CD8-positive, alpha-beta memory T cell (primary cell): Measurements from ENCODE around the gene LRCH3. TPM values are rescaled to one million over a fixed set of nuclear protein-coding genes. Genes with fewer than 3 reads are reported as not detected.

Experiments used
- CTCF ChIA-PET: fragments of 350-600 bp; sonication (Branson Sonifier 250); formaldehyde crosslinking; loops from one replicate; lab custom pipeline; 2021; ENCODE audit warnings: antibody characterized with exemption; lab: Charles Lee
- POLR2A ChIA-PET: fragments of 350-600 bp; sonication (Branson Sonifier 250); formaldehyde crosslinking; loops from one replicate; lab custom pipeline; 2021; ENCODE audit warnings: antibody characterized with exemption; lab: Charles Lee
- DNase-seq, 5 donors: peaks; one replicate each; pipeline versions ENCODE4 v3.0.0 to v3.0.0-alpha.2; 2020 to 2022; ENCODE audit warnings: mixed read lengths in 1 of 5
- H3K27ac ChIP-seq: one replicate; pipeline ENCODE4 v1.7.0; 2013; ENCODE audit warnings: low read depth, mild to moderate bottlenecking, low read length, moderate library complexity
- H3K27me3 ChIP-seq: 2 replicates; pipeline ENCODE4 v1.7.0; 2013; ENCODE audit warnings: low read length, mild to moderate bottlenecking; ENCODE audit not compliant: insufficient read depth, poor library complexity, severe bottlenecking
- H3K36me3 ChIP-seq: 2 replicates; pipeline ENCODE4 v1.7.0; 2013; ENCODE audit warnings: mild to moderate bottlenecking, low read length, moderate library complexity; ENCODE audit not compliant: insufficient read depth
- H3K4me1 ChIP-seq: 2 replicates; pipeline ENCODE4 v1.7.0; 2013; ENCODE audit warnings: mild to moderate bottlenecking, low read length, moderate library complexity; ENCODE audit not compliant: insufficient read depth
- H3K4me3 ChIP-seq: 2 replicates; pipeline ENCODE4 v1.7.0; 2013; ENCODE audit warnings: mild to moderate bottlenecking, low read length
- H3K9me3 ChIP-seq: 2 replicates; pipeline ENCODE4 v1.7.0; 2013; ENCODE audit warnings: mild to moderate bottlenecking, low read length
- H3K27ac Mint-ChIP-seq, 8 donors: one replicate each; pipeline ENCODE4 v1.8.0; 2020 to 2021; ENCODE audit warnings: mixed read lengths in 8 of 8, mild to moderate bottlenecking in 6 of 8, inconsistent platforms in 3 of 8, moderate library complexity in 3 of 8
- H3K27me3 Mint-ChIP-seq, 2 donors: one replicate each; pipeline ENCODE4 v1.8.0; 2020 to 2021; ENCODE audit warnings: mixed read lengths in 2 of 2, mild to moderate bottlenecking in 1 of 2, moderate library complexity in 1 of 2
- H3K36me3 Mint-ChIP-seq, 3 donors: one replicate each; pipeline ENCODE4 v1.8.0; 2020 to 2021; ENCODE audit warnings: mixed read lengths in 3 of 3, inconsistent platforms in 1 of 3, mild to moderate bottlenecking in 1 of 3
- H3K4me1 Mint-ChIP-seq, 3 donors: one replicate each; pipeline ENCODE4 v1.8.0; 2020 to 2021; ENCODE audit warnings: mixed read lengths in 3 of 3, inconsistent platforms in 1 of 3, mild to moderate bottlenecking in 1 of 3
- H3K4me3 Mint-ChIP-seq, 7 donors: one replicate each; pipeline ENCODE4 v1.8.0; 2020 to 2021; ENCODE audit warnings: mixed read lengths in 7 of 7, mild to moderate bottlenecking in 6 of 7, moderate library complexity in 4 of 7, inconsistent platforms in 2 of 7
- H3K9me3 Mint-ChIP-seq, 5 donors: one replicate each; pipeline ENCODE4 v1.8.0; 2020 to 2022; ENCODE audit warnings: mixed read lengths in 5 of 5, mild to moderate bottlenecking in 3 of 5, moderate library complexity in 2 of 5, inconsistent platforms in 1 of 5
- polyA plus RNA-seq: library from polyadenylated mRNA; unstranded; fragments of 300-500 nt; fragmentation: Illumina TruSeq; gene quantifications from one replicate; pipeline ENCODE4 v1.2.3, GENCODE V29; 2021
- total RNA-seq, 2 experiments: library from RNA; stranded (reverse); gene quantifications; one replicate each; pipeline ENCODE4 v1.2.3, GENCODE V29; 2021

The LRCH3 gene
- total and polyA plus RNA-seq, 3 experiments from 2014 or later, result 26.5 to 56.3 (median 51.2) TPM

DNA sequence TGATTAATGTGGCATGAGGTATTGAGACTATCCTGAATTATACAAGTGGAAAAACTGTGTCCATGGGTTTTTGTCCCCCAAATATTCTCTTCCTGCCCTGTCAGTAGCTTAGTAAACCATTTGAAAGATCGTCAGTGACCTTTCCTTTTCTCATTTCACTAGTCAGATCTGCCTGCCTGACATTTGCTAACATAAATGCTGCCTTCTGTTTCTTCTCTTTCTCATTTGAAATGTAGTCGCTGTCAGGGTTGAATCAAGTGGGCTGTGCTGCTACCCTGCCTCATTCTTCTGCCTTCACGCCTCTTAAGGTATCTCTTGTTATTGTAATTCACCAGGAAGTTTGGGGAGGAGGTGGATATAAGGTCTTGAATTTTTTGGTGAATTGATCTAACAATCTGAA, 67.5 kb downstream of the LRCH3 start:
- peak overlapping the region in 1 of 8 donors; percentile 64 for H3K27ac Mint-ChIP-seq
- peaks cover 4 to 68% (median 20%) of the 10 kb centered on the region in 3 donors for H3K36me3 Mint-ChIP-seq
- Histone ChIP-seq H3K27ac (no peak overlapping the region), H3K4me1 (no peaks in the 10 kb centered on the region), H3K36me3 (peaks cover 16% of the 10 kb centered on the region), H3K9me3 (no peaks in the 10 kb centered on the region), H3K4me3 (no peak overlapping the region), H3K27me3 (no peaks in the 10 kb centered on the region)
- ChIA-PET CTCF (no interaction called here), POLR2A (no interaction called here)
- H3K9me3 Mint-ChIP-seq, result no peaks in the 10 kb centered on the region
- H3K4me1 Mint-ChIP-seq, result peaks cover 0 to 6% (median 3%) of the 10 kb centered on the region in 3 donors
- H3K4me3 Mint-ChIP-seq, result no peak overlapping the region
- no peak for DNase-seq
- H3K27me3 Mint-ChIP-seq, result no peaks in the 10 kb centered on the region

DNA sequence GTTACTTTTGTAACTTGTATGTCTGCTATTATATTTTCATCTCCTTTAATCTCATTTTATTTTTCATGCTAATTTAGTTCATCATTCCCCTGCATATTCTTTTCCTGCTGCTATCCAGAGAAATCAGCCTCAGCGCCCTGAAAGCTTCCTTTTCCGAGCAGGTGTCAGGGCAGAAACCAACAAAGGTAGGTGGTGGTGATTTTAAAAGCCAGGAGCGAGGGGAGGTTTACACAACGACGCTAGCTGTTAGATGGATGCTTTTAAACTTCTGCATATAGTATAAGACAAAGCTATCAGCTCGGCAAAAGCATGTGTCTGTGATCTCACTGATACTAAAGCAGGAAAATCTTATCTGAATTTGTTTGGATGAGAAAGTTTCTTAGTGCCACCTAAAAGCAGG, 75.0 kb downstream of the LRCH3 start:
- peaks cover 9% of the 10 kb centered on the region for H3K36me3 ChIP-seq
- no peaks in the 10 kb centered on the region for H3K9me3 Mint-ChIP-seq
- H3K4me1 ChIP-seq, result peaks cover 7% of the 10 kb centered on the region
- ChIA-PET POLR2A (no interaction called here), CTCF (no interaction called here)
- peaks cover 0 to 47% (median 2%) of the 10 kb centered on the region in 3 donors for H3K36me3 Mint-ChIP-seq
- H3K27ac ChIP-seq, result no peak overlapping the region
- H3K9me3 ChIP-seq, result no peaks in the 10 kb centered on the region
- H3K27ac Mint-ChIP-seq, result no peak overlapping the region
- no peak for DNase-seq
- no peaks in the 10 kb centered on the region for H3K27me3 Mint-ChIP-seq
- H3K4me3 ChIP-seq, result no peak overlapping the region
- H3K4me3 Mint-ChIP-seq, result no peak overlapping the region
- H3K4me1 Mint-ChIP-seq, result peaks cover 9 to 17% (median 15%) of the 10 kb centered on the region in 3 donors
- H3K27me3 ChIP-seq, result no peaks in the 10 kb centered on the region

DNA sequence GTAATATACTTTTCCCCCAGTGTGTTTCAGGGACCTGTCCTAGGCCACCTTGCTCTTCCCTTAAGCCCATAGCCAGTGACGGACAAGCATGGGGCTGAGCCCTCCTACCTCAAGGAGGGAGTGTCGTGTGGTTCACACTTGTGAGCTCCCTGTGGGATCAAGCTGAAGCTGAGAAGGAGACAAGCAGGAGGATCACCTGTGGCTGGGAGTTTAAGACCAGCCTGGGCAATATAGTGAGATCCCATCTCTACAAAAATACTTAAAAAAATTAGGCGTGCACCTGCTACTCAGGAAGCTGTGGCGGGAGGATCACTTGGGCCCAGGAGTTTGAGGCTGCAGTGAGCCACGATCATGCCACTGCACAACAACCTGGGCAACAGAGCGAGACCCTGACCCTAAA, 82.3 kb downstream of the LRCH3 start:
- Histone ChIP-seq H3K4me1 (peaks cover 5% of the 10 kb centered on the region), H3K9me3 (no peaks in the 10 kb centered on the region), H3K4me3 (no peak overlapping the region), H3K27ac (no peak overlapping the region), H3K36me3 (peaks cover 25% of the 10 kb centered on the region), H3K27me3 (no peaks in the 10 kb centered on the region)
- DNase-seq, result no peak
- Mint-ChIP-seq H3K4me3 (no peak overlapping the region), H3K36me3 (peaks cover 4 to 69% (median 24%) of the 10 kb centered on the region in 3 donors), H3K9me3 (no peaks in the 10 kb centered on the region), H3K4me1 (peaks cover 8 to 12% (median 10%) of the 10 kb centered on the region in 3 donors), H3K27ac (peak overlapping the region in 1 of 8 donors; percentile 15), H3K27me3 (no peaks in the 10 kb centered on the region)
- ChIA-PET CTCF (no interaction called here), POLR2A (no interaction called here)

- Mint-ChIP-seq H3K27me3 (no peaks in the 10 kb centered on the region), H3K9me3 (no peaks in the 10 kb centered on the region), H3K4me3 (no peak overlapping the region), H3K27ac (no peak overlapping the region), H3K4me1 (peaks cover under 1 to 11% (median 6%) of the 10 kb centered on the region in 3 donors), H3K36me3 (peaks cover 4 to 73% (median 24%) of the 10 kb centered on the region in 3 donors)
- peaks cover 30% of the 10 kb centered on the region for H3K36me3 ChIP-seq
- ChIA-PET POLR2A (interaction anchor here (0.6 kb wide), 1 partner anchor 88 kb away, joined by 4 read pairs; no protein-coding TSS in a partner anchor), CTCF (no interaction called here)
- H3K9me3 ChIP-seq, result no peaks in the 10 kb centered on the region
- DNase-seq, result no peak
- no peaks in the 10 kb centered on the region for H3K4me1 ChIP-seq
- H3K27me3 ChIP-seq, result no peaks in the 10 kb centered on the region
- no peak overlapping the region for H3K27ac ChIP-seq
- H3K4me3 ChIP-seq, result no peak overlapping the region
These were observed 83.0 kb downstream of the LRCH3 start for GRCh38 chr3:197874064-197874463.

DNA sequence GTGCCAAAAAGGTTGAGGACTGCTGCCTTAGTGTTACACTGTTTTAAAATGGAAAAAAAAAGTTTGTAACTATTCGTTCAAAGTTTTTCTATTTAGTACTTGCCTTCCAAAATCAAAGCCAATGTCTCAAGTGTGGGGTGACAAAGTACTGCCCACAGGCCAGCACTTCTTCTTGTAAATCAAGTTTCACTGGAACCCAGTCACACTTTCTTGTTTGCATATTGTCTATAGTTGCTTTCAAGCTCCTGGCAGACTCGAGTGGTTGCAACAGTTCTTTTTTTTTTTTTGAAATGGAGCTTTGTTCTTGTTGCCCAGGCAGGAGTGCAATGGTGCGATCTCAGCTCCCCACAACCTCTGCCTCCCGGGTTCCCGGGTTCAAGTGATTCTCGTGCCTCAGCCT, 83.6 kb downstream of the LRCH3 start:
- Mint-ChIP-seq H3K9me3 (no peaks in the 10 kb centered on the region), H3K36me3 (peaks cover 4 to 74% (median 24%) of the 10 kb centered on the region in 3 donors), H3K27ac (no peak overlapping the region), H3K4me1 (peaks cover 0 to 10% (median 6%) of the 10 kb centered on the region in 3 donors), H3K4me3 (no peak overlapping the region), H3K27me3 (no peaks in the 10 kb centered on the region)
- Histone ChIP-seq H3K36me3 (peaks cover 30% of the 10 kb centered on the region), H3K4me1 (no peaks in the 10 kb centered on the region), H3K4me3 (no peak overlapping the region), H3K27ac (no peak overlapping the region), H3K9me3 (no peaks in the 10 kb centered on the region), H3K27me3 (no peaks in the 10 kb centered on the region)
- no peak for DNase-seq
- CTCF ChIA-PET, result no interaction called here
- POLR2A ChIA-PET, result interaction anchor here (0.6 kb wide), 1 partner anchor 89 kb away, joined by 4 read pairs; no protein-coding TSS in a partner anchor

GRCh38 chr3:197877902-197878301, 86.8 kb downstream of the LRCH3 start:
- Mint-ChIP-seq H3K9me3 (no peaks in the 10 kb centered on the region), H3K27me3 (no peaks in the 10 kb centered on the region), H3K4me1 (peaks cover 6 to 13% (median 9%) of the 10 kb centered on the region in 3 donors), H3K4me3 (no peak overlapping the region), H3K27ac (peak overlapping the region in 3 of 8 donors; percentile 50 to 91 (median 76)), H3K36me3 (peaks cover 4 to 72% (median 22%) of the 10 kb centered on the region in 3 donors)
- Histone ChIP-seq H3K4me1 (no peaks in the 10 kb centered on the region), H3K4me3 (no peak overlapping the region), H3K36me3 (peaks cover 16% of the 10 kb centered on the region), H3K9me3 (no peaks in the 10 kb centered on the region), H3K27me3 (no peaks in the 10 kb centered on the region), H3K27ac (no peak overlapping the region)
- ChIA-PET CTCF (no interaction called here), POLR2A (no interaction called here)
- DNase-seq, result no peak

DNA sequence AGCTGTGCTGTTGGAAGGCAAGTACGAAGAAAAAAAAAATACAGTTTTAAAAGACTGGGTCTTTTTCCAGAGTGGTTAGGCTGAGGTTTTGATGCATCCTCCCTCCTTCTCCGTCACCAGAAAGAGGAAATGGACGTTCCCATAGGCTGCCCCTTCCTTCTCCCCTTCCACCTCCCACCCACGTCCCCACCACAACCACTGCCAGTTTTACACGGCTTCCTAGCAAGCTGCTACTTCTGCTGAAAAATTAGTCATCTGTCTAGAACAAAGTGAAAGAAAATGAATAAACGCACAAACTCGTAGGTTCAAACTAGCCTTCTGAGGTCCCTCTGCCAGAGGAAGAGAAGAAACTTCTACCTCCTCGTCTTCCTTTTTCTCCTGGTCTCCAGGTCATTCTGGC, 87.4 kb downstream of the LRCH3 start:
- Mint-ChIP-seq H3K27me3 (no peaks in the 10 kb centered on the region), H3K4me1 (peaks cover 6 to 13% (median 7%) of the 10 kb centered on the region in 3 donors), H3K4me3 (no peak overlapping the region), H3K9me3 (no peaks in the 10 kb centered on the region), H3K36me3 (peaks cover 0 to 72% (median 20%) of the 10 kb centered on the region in 3 donors), H3K27ac (peak overlapping the region in 6 of 8 donors; percentile 22 to 91 (median 75))
- CTCF ChIA-PET, result no interaction called here
- Histone ChIP-seq H3K9me3 (no peaks in the 10 kb centered on the region), H3K27ac (no peak overlapping the region), H3K4me1 (no peaks in the 10 kb centered on the region), H3K4me3 (no peak overlapping the region), H3K36me3 (peaks cover 12% of the 10 kb centered on the region), H3K27me3 (no peaks in the 10 kb centered on the region)
- DNase-seq, result no peak
- POLR2A ChIA-PET, result no interaction called here

- Mint-ChIP-seq H3K36me3 (peaks cover 0 to 72% (median 22%) of the 10 kb centered on the region in 3 donors), H3K4me1 (peaks cover 6 to 13% (median 7%) of the 10 kb centered on the region in 3 donors), H3K9me3 (no peaks in the 10 kb centered on the region), H3K27ac (peak overlapping the region in 1 of 8 donors; percentile 50), H3K4me3 (no peak overlapping the region), H3K27me3 (no peaks in the 10 kb centered on the region)
- no peaks in the 10 kb centered on the region for H3K4me1 ChIP-seq
- no peak overlapping the region for H3K27ac ChIP-seq
- H3K4me3 ChIP-seq, result no peak overlapping the region
- H3K27me3 ChIP-seq, result no peaks in the 10 kb centered on the region
- peaks cover 17% of the 10 kb centered on the region for H3K36me3 ChIP-seq
- H3K9me3 ChIP-seq, result no peaks in the 10 kb centered on the region
- ChIA-PET POLR2A (no interaction called here), CTCF (no interaction called here)
- no peak for DNase-seq
These were observed 89.6 kb downstream of the LRCH3 start for GRCh38 chr3:197880491-197881269.
